ENCODE results near the gene IFI35.

GRCh38 chr17:42989726-42990652 lies 16.6 kb upstream of the IFI35 start:
- TF ChIP-seq POLR2A (IDR thresholded peaks at IDR 0.05; ENCODE audit: low read length) (no peak), GATA1 (IDR thresholded peaks at IDR 0.05; ENCODE audit: low read depth, low read length) (no peak)
